GM23338 (cell line): ENCODE measurements around the gene FANCD2OS.

ENCODE experiments used
- CREB1 ChIP-seq: fragments of 250-450 bp; sonication (Bioruptor Pico); IDR thresholded peaks from 2 replicates; pipeline ENCODE4 v1.5.0; 2020; ENCODE audit warnings: low read depth, mild to moderate bottlenecking, moderate library complexity
- CTCF ChIP-seq, 2 experiments: fragments of 200-600 bp in 1 of 2; sonication (generic) in 1 of 2; conservative IDR thresholded peaks; 2 replicates each; pipeline versions ENCODE4 v1.5.1 to v1.6.1; 2016 to 2017; ENCODE audit warnings: antibody characterized with exemption in 2 of 2, low read depth in 2 of 2, mild to moderate bottlenecking in 2 of 2, moderate library complexity in 1 of 2
- ETS1 ChIP-seq: IDR thresholded peaks from 2 replicates; pipeline ENCODE4 v1.6.1; 2016; ENCODE audit warnings: antibody characterized with exemption
- EZH2 ChIP-seq: fragments of 200-600 bp; sonication (generic); IDR thresholded peaks from one replicate; pipeline ENCODE4 v1.8.0; 2017; ENCODE audit warnings: antibody characterized with exemption, mild to moderate bottlenecking, low read depth; ENCODE audit not compliant: unreplicated experiment
- EZH2phosphoT487 ChIP-seq: fragments of 200-600 bp; sonication (generic); IDR thresholded peaks from one replicate; pipeline ENCODE4 v1.8.1; 2018; ENCODE audit warnings: antibody characterized with exemption; ENCODE audit not compliant: unreplicated experiment
- JUNB ChIP-seq: IDR thresholded peaks from one replicate; pipeline ENCODE4 v1.6.1; 2016; ENCODE audit warnings: antibody characterized with exemption; ENCODE audit not compliant: unreplicated experiment
- NANOG ChIP-seq: IDR thresholded peaks from 2 replicates; pipeline ENCODE4 v1.6.1; 2016; ENCODE audit warnings: antibody characterized with exemption, borderline replicate concordance
- POLR2AphosphoS5 ChIP-seq: IDR thresholded peaks from 2 replicates; pipeline ENCODE4 v1.6.1; 2016; ENCODE audit warnings: antibody characterized with exemption, low read depth
- REST ChIP-seq: IDR thresholded peaks from one replicate; pipeline ENCODE4 v1.6.1; 2018; ENCODE audit warnings: antibody characterized with exemption; ENCODE audit not compliant: unreplicated experiment
- STAT1 ChIP-seq: IDR thresholded peaks from one replicate; pipeline ENCODE4 v1.6.1; 2016; ENCODE audit warnings: antibody characterized with exemption; ENCODE audit not compliant: unreplicated experiment
- ZNF114 ChIP-seq: fragments of 250-450 bp; sonication (Bioruptor Pico); IDR thresholded peaks from 2 replicates; pipeline ENCODE4 v1.5.0; 2020; ENCODE audit warnings: mild to moderate bottlenecking, moderate library complexity
- ZNF331 ChIP-seq: fragments of 250-450 bp; sonication (Bioruptor Pico); IDR thresholded peaks from 2 replicates; pipeline ENCODE4 v1.5.0; 2020; ENCODE audit warnings: low read depth, mild to moderate bottlenecking, moderate library complexity
- ZNF462 ChIP-seq: fragments of 250-450 bp; sonication (Bioruptor Pico); IDR thresholded peaks from 2 replicates; pipeline ENCODE4 v1.5.0; 2020; ENCODE audit warnings: mild to moderate bottlenecking, moderate library complexity

- TF ChIP-seq REST: no peak
- TF ChIP-seq CTCF (conservative IDR thresholded peaks at IDR 0.05; ENCODE audit: low read depth in 2 of 2): no peak
- TF ChIP-seq ZNF462: no peak
- no peak for TF ChIP-seq EZH2
- no peak for TF ChIP-seq POLR2AphosphoS5
- TF ChIP-seq ETS1: no peak
- no peak for TF ChIP-seq CREB1 (CRISPR knock-in tag)
- TF ChIP-seq EZH2phosphoT487: no peak
- TF ChIP-seq ZNF114 (CRISPR knock-in tag): no peak
- TF ChIP-seq STAT1: no peak
- no peak for TF ChIP-seq JUNB
- no peak for TF ChIP-seq NANOG
- TF ChIP-seq ZNF331 (CRISPR knock-in tag): no peak
These were observed 11.3 kb upstream of the FANCD2OS start for GRCh38 chr3:10119376-10119775.
